ENCODE measurements around the gene ITGB2. TPM values are rescaled to one million over a fixed set of nuclear protein-coding genes. Genes with fewer than 3 reads are reported as not detected.
A peak's percentile ranks its signal among the peaks of the same experiment; 100 is the strongest.

The ITGB2 gene
- total and polyA plus RNA-seq, 11 donors, result 6.1 to 253 (median 20.6) TPM

GRCh38 chr21:44919913-44920693, 596 bp downstream of the ITGB2 start:
- peak in 2 of 5 donors; percentile 17 to 22 for DNase-seq
- H3K4me1 ChIP-seq, result peaks cover 0 to 77% (median 0%) of the 10 kb centered on the region in 12 donors
- H3K4me3 ChIP-seq, result peak overlapping the region in 11 of 12 donors; percentile 1 to 76 (median 38)
- peaks cover 0 to 32% (median 6%) of the 10 kb centered on the region in 9 donors for H3K27me3 ChIP-seq
- TF ChIP-seq POLR2A (IDR thresholded peaks at IDR 0.05), result no peak
- TF ChIP-seq, protein P1, sequence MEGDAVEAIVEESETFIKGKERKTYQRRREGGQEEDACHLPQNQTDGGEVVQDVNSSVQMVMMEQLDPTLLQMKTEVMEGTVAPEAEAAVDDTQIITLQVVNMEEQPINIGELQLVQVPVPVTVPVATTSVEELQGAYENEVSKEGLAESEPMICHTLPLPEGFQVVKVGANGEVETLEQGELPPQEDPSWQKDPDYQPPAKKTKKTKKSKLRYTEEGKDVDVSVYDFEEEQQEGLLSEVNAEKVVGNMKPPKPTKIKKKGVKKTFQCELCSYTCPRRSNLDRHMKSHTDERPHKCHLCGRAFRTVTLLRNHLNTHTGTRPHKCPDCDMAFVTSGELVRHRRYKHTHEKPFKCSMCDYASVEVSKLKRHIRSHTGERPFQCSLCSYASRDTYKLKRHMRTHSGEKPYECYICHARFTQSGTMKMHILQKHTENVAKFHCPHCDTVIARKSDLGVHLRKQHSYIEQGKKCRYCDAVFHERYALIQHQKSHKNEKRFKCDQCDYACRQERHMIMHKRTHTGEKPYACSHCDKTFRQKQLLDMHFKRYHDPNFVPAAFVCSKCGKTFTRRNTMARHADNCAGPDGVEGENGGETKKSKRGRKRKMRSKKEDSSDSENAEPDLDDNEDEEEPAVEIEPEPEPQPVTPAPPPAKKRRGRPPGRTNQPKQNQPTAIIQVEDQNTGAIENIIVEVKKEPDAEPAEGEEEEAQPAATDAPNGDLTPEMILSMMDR (IDR thresholded peaks at IDR 0.05), result no peak
- H3K9me3 ChIP-seq, result no peaks in the 10 kb centered on the region
- peak in 1 of 4 donors; percentile 4 for ATAC-seq
- intact Hi-C loops (cut with DNase I), result loop anchor here in 1 of 10 donors (10.0 kb wide), 1 partner anchor 415 kb away; no protein-coding TSS in a partner anchor
- 62 to 72% (median 70%) methylated on average over 25 to 28 of the region's 28 CpGs for WGBS, 4 donors
- peak overlapping the region in 4 of 12 donors; percentile 19 to 93 (median 28) for H3K27ac ChIP-seq
- H3K36me3 ChIP-seq, result peaks cover 0 to 14% (median 0%) of the 10 kb centered on the region in 9 donors

- Histone ChIP-seq H3K27ac (peak overlapping the region in 1 of 12 donors; percentile 93), H3K27me3 (peaks cover 0 to 32% (median 6%) of the 10 kb centered on the region in 9 donors), H3K9me3 (no peaks in the 10 kb centered on the region), H3K4me1 (peaks cover 0 to 77% (median 0%) of the 10 kb centered on the region in 12 donors), H3K4me3 (peak overlapping the region in 9 of 12 donors; percentile 28 to 76 (median 41)), H3K36me3 (peaks cover 0 to 14% (median 0%) of the 10 kb centered on the region in 9 donors)
- peak in 2 of 4 donors; percentile 7 to 19 for ATAC-seq
- TF ChIP-seq, protein P1 (IDR thresholded peaks at IDR 0.05), result no peak
- no peak for TF ChIP-seq POLR2A (IDR thresholded peaks at IDR 0.05)
- intact Hi-C loops (cut with DNase I), result loop anchor here in 1 of 10 donors (10.0 kb wide), 1 partner anchor 415 kb away; no protein-coding TSS in a partner anchor
- 24 to 78% (median 60%) methylated on average over 7 to 22 of the region's 26 CpGs for WGBS, 4 donors
- peak in 1 of 5 donors; percentile 28 for DNase-seq
Observed at GRCh38 chr21:44919111-44919912, 1.4 kb downstream of the ITGB2 start.

- no peak for TF ChIP-seq POLR2A (IDR thresholded peaks at IDR 0.05)
- TF ChIP-seq, protein P1 (IDR thresholded peaks at IDR 0.05), result no peak
- peaks cover 0 to 14% (median 0%) of the 10 kb centered on the region in 9 donors for H3K36me3 ChIP-seq
- H3K27ac ChIP-seq, result peak overlapping the region in 1 of 12 donors; percentile 93
- ATAC-seq, result no peak
- WGBS, 4 donors, result 49 to 71% (median 58%) methylated on average over 7 to 13 of the region's 13 CpGs
- DNase-seq, result peak in 1 of 5 donors; percentile 18
- H3K9me3 ChIP-seq, result no peaks in the 10 kb centered on the region
- peak overlapping the region in 4 of 12 donors; percentile 38 to 76 (median 46) for H3K4me3 ChIP-seq
- peaks cover 0 to 32% (median 6%) of the 10 kb centered on the region in 9 donors for H3K27me3 ChIP-seq
- intact Hi-C loops (cut with DNase I), result loop anchor here in 1 of 10 donors (10.0 kb wide), 1 partner anchor 414 kb away; no protein-coding TSS in a partner anchor
- peaks cover 0 to 78% (median 0%) of the 10 kb centered on the region in 12 donors for H3K4me1 ChIP-seq
Observed at GRCh38 chr21:44918581-44919033, 2.1 kb downstream of the ITGB2 start.

Data from heart left ventricle (tissue), 16 donors.